ENCODE data around the gene NIN.

DNA sequence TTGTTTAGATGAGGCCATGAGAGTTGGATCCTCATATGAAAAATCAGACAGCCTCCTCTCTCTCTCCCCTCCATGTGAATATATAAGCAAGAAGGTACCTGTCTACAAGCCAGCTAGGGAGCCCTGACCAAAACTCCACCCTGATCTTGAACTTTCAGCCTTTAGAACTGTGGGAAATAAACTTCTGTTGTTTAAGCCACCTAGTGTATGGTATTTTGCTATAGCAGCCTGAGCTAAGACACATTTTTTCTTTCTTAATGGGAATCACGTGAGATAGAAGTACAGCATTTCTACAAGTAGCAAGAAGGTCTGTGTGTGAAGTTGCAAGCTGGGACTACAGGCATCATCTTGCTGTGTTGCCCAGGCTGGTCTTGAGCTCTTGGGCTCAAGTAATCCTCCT, 24.6 kb upstream of the NIN start:
- TF ChIP-seq TAF1 (IDR thresholded peaks at IDR 0.05; ENCODE audit: borderline replicate concordance, low read depth, low read length), result no peak
- no peak for TF ChIP-seq POLR2AphosphoS5 (IDR thresholded peaks at IDR 0.05; ENCODE audit: low read depth, low read length)
